GM19238 (cell line): ENCODE results near the gene ANKEF1.
"Not testable (repeated sequence)": the region's sequence is repeated elsewhere in the genome, so short reads cannot be mapped to it uniquely, and the experiment has no call there.

ENCODE experiments used
- DNase-seq: peaks from one replicate; pipeline ENCODE4 v3.0.0; 2011; ENCODE audit warnings: low spot score; ENCODE audit not compliant: insufficient read length

The ANKEF1 gene

DNA sequence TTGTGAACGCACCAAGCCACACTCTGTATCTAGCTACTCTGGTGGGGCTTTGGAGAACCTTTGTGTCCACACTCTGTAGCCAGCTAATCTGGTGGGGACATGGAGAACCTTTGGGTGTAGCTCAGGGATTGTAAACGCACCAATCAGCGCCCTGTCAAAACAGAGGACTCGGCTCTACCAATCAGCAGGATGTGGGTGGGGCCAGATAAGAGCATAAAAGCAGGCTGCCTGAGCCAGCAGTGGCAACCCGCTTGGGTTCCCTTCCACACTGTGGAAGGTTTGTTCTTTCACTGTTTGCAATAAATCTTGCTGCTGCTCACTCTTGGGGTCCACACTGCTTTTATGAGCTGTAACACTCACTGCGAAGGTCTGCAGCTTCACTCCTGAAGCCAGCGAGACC lies 2.5 kb upstream of the ANKEF1 start:
- not testable (repeated sequence) for DNase-seq

DNA sequence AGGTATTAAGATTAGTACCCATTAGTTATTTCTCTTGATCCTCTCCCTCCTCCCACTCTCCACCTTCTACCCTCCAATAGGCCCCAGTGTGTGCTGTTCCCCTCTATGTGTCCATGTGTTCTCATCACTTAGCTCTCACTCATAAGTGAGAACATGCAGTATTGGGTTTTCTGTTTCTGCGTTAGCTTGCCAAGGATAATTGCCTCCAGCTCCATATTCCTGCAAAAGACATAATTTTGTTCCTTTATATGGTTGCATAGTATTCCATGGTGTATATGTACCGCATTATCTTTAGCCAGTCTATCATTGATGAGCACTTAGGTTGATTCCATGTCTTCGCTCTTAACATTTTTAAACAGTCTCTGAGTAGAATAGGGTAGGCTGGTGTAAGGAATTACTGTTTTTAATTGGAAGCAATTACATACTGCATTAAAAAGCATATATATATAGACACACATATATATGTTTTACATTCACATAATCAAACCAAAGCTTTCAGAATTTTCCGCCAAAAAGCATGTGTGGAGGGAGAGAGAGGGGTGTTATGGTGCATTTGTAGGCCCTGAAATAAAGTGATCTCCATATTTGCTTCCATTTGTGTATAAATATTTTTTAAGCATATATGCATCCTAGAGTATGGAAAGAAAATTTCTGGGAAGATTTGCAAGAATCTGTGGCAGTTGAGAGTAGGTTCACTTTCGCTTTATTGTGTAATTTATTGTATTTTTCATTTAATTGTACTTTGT lies 709 bp upstream of the ANKEF1 start:
- no peak for DNase-seq

- DNase-seq: not testable (repeated sequence)
Observed at GRCh38 chr20:10036321-10036720, 1.5 kb downstream of the ANKEF1 start.

DNA sequence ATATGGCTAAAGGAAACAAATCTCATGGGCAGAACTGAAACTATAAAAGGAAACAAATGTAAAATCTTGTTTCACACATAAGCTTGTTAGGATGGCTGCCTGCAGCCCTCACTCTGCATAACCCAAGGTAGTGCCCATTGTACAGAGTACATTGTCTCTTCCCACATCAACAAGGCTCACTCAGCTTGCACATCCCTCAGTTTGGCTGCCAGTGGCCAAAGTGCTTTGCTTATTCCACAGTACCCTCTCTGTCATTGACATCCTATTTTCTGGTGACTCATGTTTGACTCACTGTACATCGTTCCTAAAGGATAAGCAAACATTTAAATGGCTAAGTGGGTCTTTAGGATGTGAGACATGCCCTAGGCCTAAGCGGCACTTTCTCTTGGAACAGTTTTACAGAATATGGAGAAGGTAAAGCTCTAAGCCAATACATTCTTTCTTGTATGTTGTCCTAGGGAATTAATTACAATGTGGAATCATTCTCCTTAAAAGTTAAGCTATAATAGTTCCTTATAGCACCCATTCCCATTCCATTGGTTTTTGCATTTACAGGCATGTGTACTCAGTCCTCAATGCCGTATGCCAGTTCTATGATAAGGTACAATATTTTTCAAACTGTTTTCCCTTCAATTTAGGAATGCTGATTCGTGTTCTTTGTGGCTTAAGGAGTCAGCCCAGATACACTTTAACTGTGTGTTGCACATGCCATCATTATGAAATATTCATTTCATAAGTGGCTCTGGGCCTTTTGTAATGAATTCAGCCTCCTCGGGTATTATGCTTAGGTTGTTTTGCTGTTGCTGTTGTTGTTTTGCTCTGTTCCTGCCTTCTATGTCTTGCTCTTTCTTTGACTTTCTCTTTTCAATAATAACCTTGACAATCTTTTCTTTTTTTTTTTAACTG lies 5.5 kb downstream of the ANKEF1 start:
- no peak for DNase-seq

DNA sequence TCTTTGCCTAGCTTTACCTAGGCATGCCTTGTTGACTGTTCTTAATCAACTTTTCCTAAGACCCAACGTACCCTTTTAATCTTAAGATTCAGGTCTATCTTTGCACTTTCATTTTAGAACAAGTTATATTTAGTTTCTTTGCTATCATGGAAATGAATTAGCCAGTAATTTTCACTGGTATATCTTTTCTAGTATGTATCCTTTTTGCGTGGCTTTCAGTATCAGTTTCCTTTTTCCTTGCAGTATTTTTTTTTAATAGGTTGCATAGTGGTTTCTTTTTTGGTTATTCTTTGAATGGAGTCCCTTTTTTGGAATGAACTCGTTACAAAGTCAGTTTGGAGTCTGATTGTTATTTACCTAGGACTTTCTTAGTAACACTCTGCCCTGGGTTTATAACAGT lies 7.3 kb downstream of the ANKEF1 start:
- no peak for DNase-seq

DNA sequence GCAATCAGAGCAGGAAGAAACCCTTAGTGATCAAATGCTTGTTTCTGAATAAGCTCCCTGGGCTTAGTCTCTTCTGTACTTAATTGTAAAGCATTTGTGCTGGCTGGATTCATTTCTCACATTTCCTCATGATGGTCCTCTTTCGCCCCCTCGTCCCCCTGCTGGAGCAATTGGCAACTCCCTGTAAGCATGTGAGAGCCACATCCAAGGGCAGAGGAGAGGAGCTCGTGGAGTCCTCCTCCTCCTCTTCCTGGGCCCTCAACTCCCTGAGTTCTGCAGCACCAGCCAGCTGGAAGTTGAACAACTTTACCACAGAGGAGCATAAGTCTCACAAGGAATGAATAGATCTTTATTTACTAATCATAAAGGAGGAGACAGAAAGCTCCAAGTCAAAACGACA lies 12.6 kb downstream of the ANKEF1 start:
- no peak for DNase-seq

DNA sequence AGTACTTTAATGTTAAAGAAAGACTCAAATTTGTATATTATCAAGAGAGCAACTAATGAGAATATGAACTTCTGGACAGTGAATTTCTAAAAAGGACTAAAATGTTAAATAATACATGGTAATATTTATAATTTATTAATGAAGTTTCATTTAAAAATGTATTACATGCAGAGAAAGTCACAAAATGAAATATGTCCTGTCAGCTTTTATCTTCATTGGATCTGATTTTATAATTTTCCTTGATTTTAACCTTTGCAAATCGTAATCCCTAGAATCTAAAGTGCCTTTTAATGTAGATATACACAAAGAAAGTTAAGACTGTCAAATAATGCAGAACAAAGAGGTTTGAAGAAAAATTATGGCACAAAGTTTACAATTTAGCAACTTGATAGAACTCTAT lies 16.4 kb downstream of the ANKEF1 start:
- DNase-seq: no peak

GRCh38 chr20:10059006-10059405 lies 24.2 kb downstream of the ANKEF1 start:
- no peak for DNase-seq

DNA sequence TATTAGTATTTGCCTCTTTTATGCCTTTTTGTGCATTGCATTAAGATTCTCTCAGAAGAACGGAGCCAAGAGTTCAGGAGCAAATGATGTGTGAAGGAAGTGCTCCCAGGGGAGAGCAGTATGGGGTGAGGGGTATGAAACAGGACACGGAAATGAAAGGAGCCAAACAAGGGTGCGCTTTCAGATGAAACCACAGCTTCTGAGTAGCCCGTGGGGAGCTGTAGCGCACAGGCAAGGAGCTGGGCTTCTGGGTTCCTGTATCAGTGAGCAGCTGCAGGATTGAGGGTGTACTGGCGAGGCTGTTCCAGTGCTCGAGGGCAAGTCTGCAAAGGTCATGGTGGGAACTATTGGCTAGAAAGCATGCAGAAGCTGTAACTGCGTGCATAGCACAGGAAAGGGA lies 25.4 kb downstream of the ANKEF1 start:
- DNase-seq: no peak

GRCh38 chr20:10061641-10062040 lies 26.9 kb downstream of the ANKEF1 start:
- DNase-seq: no peak

DNA sequence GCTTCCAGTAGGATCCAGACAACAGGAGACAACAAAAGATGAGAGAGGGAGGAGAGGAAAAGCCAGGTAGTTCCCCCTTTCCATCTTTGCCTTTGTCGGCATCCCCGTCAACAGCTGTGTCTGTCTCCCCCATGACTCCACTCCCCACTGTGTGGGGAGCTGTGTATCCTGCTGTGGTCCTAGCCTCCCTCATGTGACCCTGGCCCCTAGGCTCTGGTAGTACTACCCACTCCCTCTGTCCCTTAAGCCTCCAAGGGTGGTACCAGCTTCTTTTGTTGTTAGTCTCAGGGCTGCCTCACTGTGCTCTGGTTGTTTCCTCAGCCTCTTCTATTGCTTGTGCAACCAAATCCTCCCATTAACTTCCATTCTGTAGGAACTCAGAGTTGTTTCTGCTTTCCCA lies 28.7 kb downstream of the ANKEF1 start:
- DNase-seq: no peak

DNA sequence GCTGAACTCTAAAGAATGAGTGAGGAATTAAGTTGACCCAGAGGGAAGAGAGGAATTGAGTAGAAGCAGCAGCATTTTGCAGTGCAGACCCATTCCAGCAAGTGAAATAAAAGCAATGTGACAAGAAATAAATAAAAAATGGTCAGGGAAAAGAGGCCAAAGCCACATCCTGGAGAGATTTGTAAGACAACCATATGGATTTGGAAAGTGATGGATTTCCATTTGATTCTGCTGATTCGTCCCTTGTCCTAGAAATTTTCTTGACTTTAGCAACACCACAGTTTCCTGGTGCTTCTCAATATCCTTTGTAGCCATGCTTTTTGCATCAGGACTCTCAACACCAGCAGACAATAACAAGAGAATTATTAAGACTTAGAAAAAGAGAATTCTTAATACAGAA lies 29.8 kb downstream of the ANKEF1 start:
- no peak for DNase-seq

- DNase-seq: no peak
Observed at GRCh38 chr20:10065154-10065833, 30.5 kb downstream of the ANKEF1 start.

DNA sequence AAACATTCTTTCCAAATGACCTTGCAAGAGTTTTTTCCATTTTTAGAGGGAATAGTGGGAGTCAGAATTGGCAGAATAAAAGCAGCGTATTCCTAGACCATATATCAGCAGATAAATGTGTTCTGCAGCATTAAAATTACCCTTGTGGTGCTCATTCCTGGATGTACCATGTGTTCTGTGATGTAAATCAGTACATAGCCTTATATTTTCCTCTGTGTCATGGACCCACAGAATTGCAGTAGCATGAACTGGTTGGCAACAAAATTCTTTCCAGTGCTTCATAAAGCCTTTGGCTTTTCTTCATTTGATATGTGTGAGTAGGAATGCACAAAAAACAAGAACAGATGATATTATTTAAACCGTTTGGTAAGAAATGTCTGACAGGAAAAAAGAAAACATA lies 32.5 kb downstream of the ANKEF1 start:
- DNase-seq: no peak

DNA sequence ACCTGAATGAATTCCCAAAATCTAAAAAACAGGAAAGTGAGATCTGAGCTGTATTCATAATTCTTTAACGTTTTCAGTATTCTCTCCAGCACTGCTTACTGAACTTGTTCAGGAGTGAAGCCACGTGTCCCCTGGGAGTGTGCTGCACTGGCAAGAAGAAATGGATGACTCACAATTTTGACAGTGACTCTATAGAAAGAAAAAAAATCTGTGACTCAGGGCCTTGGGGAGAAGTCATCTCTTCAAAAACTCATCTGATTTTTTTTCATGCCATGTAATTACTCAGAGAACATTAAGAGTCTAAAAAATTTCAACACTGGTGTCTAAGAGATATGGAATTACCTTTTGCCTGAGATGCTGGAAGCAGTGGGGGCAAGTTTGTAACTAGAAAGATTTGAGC lies 39.7 kb downstream of the ANKEF1 start:
- DNase-seq: no peak

DNA sequence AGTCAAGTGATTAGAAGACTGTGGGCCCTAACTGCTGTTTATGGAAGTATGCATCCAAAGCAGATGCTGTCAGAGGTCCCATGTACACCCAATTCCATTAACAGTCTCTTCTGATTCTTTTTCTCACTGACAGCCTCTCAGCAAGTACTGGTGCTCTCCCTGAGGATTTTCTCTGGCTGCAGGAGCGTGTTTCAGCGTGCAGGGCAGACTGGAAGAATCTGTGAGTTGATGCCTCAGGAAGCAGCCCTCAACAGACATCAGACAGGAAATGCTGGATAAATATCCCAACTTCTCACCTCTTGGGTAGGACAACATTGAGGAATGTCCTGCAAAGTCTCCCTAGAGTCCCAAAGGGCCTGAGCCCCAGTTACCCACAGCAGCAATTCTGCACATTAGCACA lies 40.8 kb downstream of the ANKEF1 start:
- no peak for DNase-seq

GRCh38 chr20:10076126-10077080 lies 41.6 kb downstream of the ANKEF1 start:
- no peak for DNase-seq

GRCh38 chr20:10077081-10077471 lies 42.3 kb downstream of the ANKEF1 start:
- DNase-seq: no peak

DNA sequence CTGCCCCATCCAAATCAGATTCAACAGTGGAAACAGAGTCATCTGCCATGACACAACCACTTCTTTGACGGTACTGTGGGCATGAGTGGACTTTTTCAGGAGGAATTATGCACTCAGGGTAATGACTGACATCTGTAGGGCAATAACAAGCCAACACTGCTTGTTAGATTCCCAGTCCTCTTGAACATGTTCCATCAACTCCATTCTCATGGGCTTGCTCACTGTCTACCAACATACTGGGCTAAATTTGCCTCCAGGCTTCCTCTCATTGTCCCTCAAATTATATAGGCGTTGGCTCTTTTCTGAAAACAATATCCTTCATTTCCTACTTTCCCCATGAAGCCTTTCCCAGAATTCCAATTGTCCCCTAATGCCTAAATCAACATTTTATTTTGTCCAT lies 43.1 kb downstream of the ANKEF1 start:
- no peak for DNase-seq

- no peak for DNase-seq
Observed at GRCh38 chr20:10078403-10078802, 43.6 kb downstream of the ANKEF1 start.

DNA sequence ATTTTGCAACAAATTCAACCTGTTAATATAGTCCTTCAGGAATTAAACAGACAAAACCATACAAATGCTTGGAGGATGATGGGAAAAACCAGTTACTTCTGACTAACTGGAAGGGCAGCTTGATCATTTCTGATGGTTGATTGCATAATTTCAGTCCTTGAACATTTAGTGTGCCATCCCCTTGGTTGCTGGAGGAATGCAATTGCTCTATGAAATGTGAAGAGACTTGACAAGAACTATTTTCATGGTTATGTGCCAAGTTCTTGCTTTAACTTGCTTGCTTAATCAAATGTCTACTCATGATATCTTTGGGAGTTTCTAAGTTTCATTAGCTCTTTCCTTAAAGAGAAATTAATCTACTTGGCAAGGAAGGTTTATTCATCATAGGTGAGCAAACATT lies 45.2 kb downstream of the ANKEF1 start:
- no peak for DNase-seq
